ENCODE measurements around the gene RGS2.

RGS2 gene, protein sequence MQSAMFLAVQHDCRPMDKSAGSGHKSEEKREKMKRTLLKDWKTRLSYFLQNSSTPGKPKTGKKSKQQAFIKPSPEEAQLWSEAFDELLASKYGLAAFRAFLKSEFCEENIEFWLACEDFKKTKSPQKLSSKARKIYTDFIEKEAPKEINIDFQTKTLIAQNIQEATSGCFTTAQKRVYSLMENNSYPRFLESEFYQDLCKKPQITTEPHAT
- long read RNA-seq, donor 1, transcript RGS2-201 (5 exons, 1,354 nt), result major isoform, 17 of 25 reads
- long read RNA-seq, donor 1, partial matches to known transcripts, result 8 of 25 reads
- long read RNA-seq, donor 1, other reads (novel, unspliced or antisense), result 0 of 25 reads
- long read RNA-seq, donor 2, transcript RGS2-201 (5 exons, 1,354 nt), result major isoform, 8 of 8 reads
- long read RNA-seq, donor 2, partial matches to known transcripts, result 0 of 8 reads
- long read RNA-seq, donor 2, other reads (novel, unspliced or antisense), result 0 of 8 reads
- long read RNA-seq, donor 3, partial matches to known transcripts, result 0 of 4 reads
- long read RNA-seq, donor 3, other reads (novel, unspliced or antisense), result 0 of 4 reads
- long read RNA-seq, donor 4, transcript RGS2-201 (5 exons, 1,354 nt), result major isoform, 6 of 13 reads
- long read RNA-seq, donor 4, partial matches to known transcripts, result 7 of 13 reads
- long read RNA-seq, donor 4, other reads (novel, unspliced or antisense), result 0 of 13 reads
- long read RNA-seq, donor 5, transcript RGS2-201 (5 exons, 1,354 nt), result major isoform, 12 of 17 reads
- long read RNA-seq, donor 5, partial matches to known transcripts, result 5 of 17 reads
- long read RNA-seq, donor 5, other reads (novel, unspliced or antisense), result 0 of 17 reads
- long read RNA-seq, donor 6, transcript RGS2-201 (5 exons, 1,354 nt), result major isoform, 16 of 24 reads
- long read RNA-seq, donor 6, partial matches to known transcripts, result 8 of 24 reads
- long read RNA-seq, donor 6, other reads (novel, unspliced or antisense), result 0 of 24 reads
- long read RNA-seq, donor 7, transcript RGS2-201 (5 exons, 1,354 nt), result major isoform, 17 of 28 reads
- long read RNA-seq, donor 7, partial matches to known transcripts, result 11 of 28 reads
- long read RNA-seq, donor 7, other reads (novel, unspliced or antisense), result 0 of 28 reads
- long read RNA-seq, donor 8, transcript RGS2-201 (5 exons, 1,354 nt), result major isoform, 17 of 17 reads
- long read RNA-seq, donor 8, partial matches to known transcripts, result 0 of 17 reads
- long read RNA-seq, donor 8, other reads (novel, unspliced or antisense), result 0 of 17 reads

- peak; percentile 96 for DNase-seq
Measured at GRCh38 chr1:192808518-192809306, at the start of gene RGS2. Gene RGS2, plus strand, starts transcription at chr1:192809039. Its CDS starts 33 bp downstream, at chr1:192809072.

DNA sequence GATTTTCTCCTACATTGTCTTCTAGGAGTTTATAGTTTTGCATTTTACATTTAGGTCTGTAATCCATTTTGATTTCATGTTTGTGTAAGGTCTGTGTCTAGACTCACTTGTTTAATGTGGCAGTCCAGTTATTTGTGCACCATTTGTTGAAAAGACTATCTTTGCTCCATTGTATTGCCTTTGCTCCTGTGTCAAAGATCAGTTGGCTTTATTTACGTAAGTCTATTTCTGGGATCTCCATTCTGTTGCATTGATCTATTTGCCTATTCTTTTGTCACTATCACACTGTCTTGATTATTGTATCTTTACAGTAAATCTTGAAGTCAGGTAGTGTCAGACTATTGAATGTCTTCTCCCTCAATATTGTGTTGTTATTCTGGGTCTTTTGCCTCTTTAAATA lies 49.7 kb upstream of the RGS2 start:
- no peak for DNase-seq

- no peak for DNase-seq
Measured at GRCh38 chr1:192762265-192762664, 46.6 kb upstream of the RGS2 start.

DNA sequence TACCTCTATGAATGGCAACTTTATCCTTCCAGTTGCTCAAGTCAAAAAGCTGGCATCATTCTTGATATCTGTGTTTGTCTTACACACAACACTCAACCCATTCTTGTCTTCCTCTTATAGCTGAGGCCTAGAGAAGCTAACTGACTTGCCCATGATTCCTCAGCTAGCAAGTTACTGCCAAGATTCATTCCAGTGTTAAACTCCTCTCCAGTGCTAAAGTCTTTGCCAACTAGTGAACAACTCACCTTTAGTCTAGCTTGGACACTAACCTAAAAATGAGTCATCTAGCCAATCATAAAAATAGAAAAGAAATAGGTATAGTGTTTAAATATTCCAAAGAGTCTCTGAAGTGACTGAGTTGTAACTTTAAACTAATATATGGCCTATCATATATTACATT lies 45.6 kb upstream of the RGS2 start:
- DNase-seq, result no peak

DNA sequence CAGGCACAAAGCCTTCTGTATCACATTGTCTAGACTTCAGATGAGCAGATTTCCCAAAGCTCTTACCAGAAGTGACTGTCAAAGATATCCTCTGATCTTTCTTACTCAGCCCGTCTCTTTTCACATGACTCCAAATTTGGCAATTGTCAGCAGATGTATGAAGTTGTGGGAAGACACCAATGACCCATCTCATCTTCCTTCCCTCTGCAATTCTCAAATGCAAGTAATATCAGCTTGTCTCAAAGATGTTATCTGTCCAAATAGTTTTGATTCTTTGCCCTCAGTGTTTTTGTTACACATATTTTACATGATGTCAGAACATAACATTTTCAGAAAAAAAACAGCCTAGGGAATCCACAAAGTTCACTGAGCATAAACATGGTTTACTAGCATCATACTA lies 45.1 kb upstream of the RGS2 start:
- no peak for DNase-seq

- DNase-seq, result no peak
Measured at GRCh38 chr1:192764675-192765074, 44.2 kb upstream of the RGS2 start.

GRCh38 chr1:192766009-192766625 lies 42.7 kb upstream of the RGS2 start:
- no peak for DNase-seq

GRCh38 chr1:192766876-192767275 lies 42.0 kb upstream of the RGS2 start:
- no peak for DNase-seq

GRCh38 chr1:192767798-192768197 lies 41.0 kb upstream of the RGS2 start:
- DNase-seq, result no peak

DNA sequence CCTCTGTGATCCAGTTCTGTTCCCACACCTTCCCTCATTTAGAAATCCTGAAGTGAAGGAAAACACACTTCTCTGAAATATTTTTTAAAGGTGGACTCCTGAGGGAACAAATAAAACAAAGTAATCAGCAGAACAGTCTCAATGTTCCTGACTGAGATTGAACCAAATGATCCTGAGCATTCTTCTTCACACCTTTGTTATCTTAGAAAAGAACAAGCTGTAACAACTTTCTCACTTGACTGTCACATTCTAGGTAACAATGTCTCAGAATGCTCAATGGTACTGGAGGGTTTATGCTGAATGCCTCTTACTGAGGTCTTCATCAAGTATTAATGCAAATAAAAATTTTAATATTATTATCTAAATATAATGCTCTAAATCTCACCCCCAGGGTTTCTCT lies 40.4 kb upstream of the RGS2 start:
- DNase-seq, result no peak

DNA sequence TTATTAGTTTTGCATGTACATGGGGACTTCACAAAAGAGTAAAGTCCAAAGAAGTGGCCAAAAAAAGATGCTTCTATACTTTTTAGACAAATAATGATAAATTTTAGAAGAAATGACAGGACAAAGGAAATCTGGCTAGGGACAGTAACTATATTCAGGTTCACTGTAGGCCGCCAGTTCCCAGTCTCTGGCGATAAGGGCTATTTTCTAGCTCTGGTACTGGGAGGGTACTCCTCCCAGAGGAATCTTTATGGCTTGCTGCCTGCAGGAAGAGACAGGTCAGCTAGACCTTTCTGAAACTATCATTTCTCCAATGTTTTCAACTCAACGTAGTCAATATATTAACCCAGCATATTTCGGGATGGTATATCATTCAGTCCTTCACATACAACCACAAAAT lies 37.5 kb upstream of the RGS2 start:
- DNase-seq, result no peak

- no peak for DNase-seq
Measured at GRCh38 chr1:192775631-192776030, 33.2 kb upstream of the RGS2 start.

GRCh38 chr1:192776206-192776605 lies 32.6 kb upstream of the RGS2 start:
- no peak for DNase-seq

DNA sequence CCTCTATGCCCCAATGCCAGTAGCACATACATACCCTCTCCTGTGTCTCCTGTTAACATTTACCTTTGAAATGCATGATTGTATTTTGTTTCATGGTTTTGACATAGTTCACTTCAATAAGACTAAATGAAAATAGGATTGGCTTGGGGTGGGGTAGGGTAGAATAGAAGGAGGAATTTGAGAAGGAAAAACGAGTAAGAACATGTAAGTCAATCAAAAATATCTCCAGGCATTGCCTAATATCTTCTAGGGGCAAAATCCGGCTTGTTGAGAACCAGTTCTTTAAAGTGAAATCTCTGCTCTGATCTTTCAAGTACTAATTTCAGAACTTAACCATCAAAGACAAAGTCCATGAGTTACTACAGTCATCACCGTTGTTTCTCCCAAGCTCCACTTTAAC lies 31.8 kb upstream of the RGS2 start:
- no peak for DNase-seq

DNA sequence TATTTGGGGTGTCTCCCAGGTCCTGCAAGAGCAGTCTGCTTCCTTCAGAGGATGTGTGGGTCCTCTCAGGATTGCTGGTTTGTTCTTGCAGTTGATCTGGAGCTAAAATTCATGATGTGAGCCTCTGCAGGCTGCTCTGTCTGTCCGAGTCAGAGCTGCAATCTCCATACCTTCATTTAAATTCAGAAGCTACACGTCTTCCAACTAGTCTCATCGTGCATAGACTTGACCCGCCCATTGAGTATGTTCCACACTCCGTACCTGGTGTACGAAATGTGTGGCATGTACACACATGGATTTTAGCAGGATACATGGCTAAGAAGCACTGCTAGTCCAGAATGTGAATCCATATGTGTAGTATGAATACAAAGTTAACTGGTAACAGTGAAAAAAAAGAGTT lies 25.0 kb upstream of the RGS2 start:
- no peak for DNase-seq

- no peak for DNase-seq
Measured at GRCh38 chr1:192784397-192784796, 24.4 kb upstream of the RGS2 start.

- DNase-seq, result no peak
Measured at GRCh38 chr1:192786576-192786975, 22.3 kb upstream of the RGS2 start.

DNA sequence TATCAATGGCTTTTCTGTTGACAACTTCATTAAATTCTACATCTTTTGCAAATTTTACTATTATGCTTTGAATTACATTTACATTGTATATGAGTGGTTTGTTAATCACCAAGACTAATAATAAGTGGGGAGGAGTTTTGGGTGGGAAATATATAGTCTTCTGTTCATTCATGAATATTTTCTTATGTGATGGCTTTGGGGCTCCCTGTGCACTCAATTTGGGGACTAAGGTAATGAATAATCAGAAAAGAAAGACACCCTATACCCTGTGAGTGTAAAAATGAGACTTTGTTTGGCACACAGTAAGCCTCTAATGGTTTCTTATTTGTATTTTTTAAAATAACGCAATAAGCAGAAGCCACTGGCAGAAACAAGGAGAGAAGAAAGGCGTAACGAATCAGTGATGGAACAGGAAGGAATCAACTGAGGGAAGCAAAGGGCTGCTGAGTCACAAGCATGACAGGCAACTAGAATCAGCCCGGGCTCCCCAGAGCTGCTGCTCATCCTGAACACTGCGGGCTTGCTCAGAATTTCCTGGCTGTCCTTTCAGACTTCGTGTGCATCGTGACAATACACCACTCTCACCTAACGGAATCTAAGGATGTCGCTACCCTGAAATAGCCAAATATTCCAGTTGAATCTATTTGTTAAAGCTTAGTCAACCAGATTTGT lies 20.8 kb upstream of the RGS2 start:
- no peak for DNase-seq

DNA sequence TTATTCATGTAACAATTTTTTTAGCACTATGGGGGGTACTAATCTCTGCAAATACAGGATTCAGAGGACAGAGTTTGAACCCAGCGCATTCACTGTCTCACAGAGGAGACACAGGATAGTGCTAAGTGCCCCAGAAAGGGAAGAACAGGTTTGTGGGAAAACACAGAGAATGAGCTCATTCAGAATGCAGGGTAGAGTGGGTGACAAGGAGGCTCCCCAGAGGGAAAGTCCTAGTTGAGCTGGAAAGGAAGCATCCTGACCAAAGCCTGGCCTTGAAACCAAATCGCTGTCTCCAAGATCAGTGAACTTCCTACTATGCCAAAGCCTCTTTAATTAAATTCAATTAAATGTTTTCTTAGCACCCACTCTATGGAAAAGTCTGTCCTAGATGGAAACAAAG lies 19.0 kb upstream of the RGS2 start:
- no peak for DNase-seq

DNA sequence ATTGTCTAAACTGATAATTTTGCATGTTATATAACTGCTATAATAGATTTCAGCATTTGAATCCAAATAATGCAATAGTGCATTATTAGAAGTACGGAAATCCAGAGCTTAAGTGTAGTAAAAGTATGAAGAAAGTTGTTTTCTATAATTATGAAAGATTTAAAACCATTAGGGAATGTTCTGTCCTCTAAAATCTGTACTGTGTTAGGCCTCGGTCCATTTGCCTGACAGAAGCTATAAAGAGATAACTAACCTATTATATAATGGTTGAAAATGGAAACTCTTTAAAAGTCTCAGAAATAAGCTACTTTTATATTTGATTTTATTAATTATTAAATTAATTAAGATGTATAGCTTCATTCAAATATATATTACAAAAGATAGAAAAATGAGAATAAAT lies 16.2 kb upstream of the RGS2 start:
- DNase-seq, result no peak
